IMR-90 (cell line): ENCODE data around the gene DGKG. TPM values are rescaled to one million over a fixed set of nuclear protein-coding genes. Genes with fewer than 3 reads are reported as not detected.

Experiments
- ATAC-seq: fragments of 200-7000 bp; cut with Tn5 transposase; 2 replicates; pipeline ENCODE4 v1.9.1; 2020; ENCODE audit warnings: low read depth, mild to moderate bottlenecking, moderate library complexity
- BruUV-seq: library from RNA; stranded (reverse); fragments of 400-500 nt; replicated peaks from 2 replicates; lab custom pipeline; 2021; lab: Mats Ljungman, UMichigan
- CTCF ChIA-PET: fragments of 300-600 bp; formaldehyde crosslinking; extraction: SDS; loops from one replicate; lab custom pipeline; 2021; ENCODE audit warnings: antibody characterized with exemption; lab: Yijun Ruan, JAX
- POLR2A ChIA-PET: fragments of 300-600 bp; sonication (Branson Sonifier 250); formaldehyde crosslinking; loops from one replicate; lab custom pipeline; 2022; ENCODE audit warnings: antibody characterized with exemption; ENCODE audit not compliant: unreplicated experiment; lab: Charles Lee
- DNase-seq: peaks from one replicate; pipeline ENCODE4 v3.0.0; 2013
- H2AFZ ChIP-seq: replicated peaks from 2 replicates; pipeline ENCODE3; 2013; ENCODE audit warnings: low read length, mild to moderate bottlenecking; ENCODE audit not compliant: poor library complexity
- H2AK5ac ChIP-seq: 2 replicates; pipeline ENCODE4 v1.6.1; 2013; ENCODE audit warnings: low read depth, low read length, inconsistent platforms
- H2AK9ac ChIP-seq: replicated peaks from 2 replicates; pipeline ENCODE3; 2013; ENCODE audit warnings: mild to moderate bottlenecking, low read depth, low read length, moderate library complexity; ENCODE audit not compliant: poor library complexity
- H2BK120ac ChIP-seq: 2 replicates; pipeline ENCODE4 v1.6.1; 2013; ENCODE audit warnings: low read depth, low read length, inconsistent platforms
- H2BK15ac ChIP-seq: 3 replicates; pipeline ENCODE4 v1.6.1; 2013; ENCODE audit warnings: low read depth, low read length, inconsistent platforms
- H2BK20ac ChIP-seq: 2 replicates; pipeline ENCODE4 v1.6.1; 2013; ENCODE audit warnings: low read depth, mild to moderate bottlenecking, inconsistent platforms, low read length, moderate library complexity
- H2BK5ac ChIP-seq: 2 replicates; pipeline ENCODE4 v1.6.1; 2013; ENCODE audit warnings: mild to moderate bottlenecking, low read depth, low read length, inconsistent platforms; ENCODE audit not compliant: poor library complexity, severe bottlenecking
- H3K14ac ChIP-seq: replicated peaks from 2 replicates; pipeline ENCODE4 v1.6.1; 2013; ENCODE audit warnings: low read depth, low read length, inconsistent platforms
- H3K18ac ChIP-seq: 2 replicates; pipeline ENCODE4 v1.6.1; 2013; ENCODE audit warnings: low read depth, low read length, control low read depth
- H3K23ac ChIP-seq: 2 replicates; pipeline ENCODE4 v1.6.1; 2013; ENCODE audit warnings: low read depth, low read length, inconsistent platforms
- H3K27ac ChIP-seq: 2 replicates; pipeline ENCODE4 v1.5.1; 2013; ENCODE audit warnings: mild to moderate bottlenecking, control low read depth, low read length; ENCODE audit not compliant: insufficient read depth
- H3K27me3 ChIP-seq: 2 replicates; pipeline ENCODE4 v1.6.1; 2013; ENCODE audit warnings: low read length; ENCODE audit not compliant: control insufficient read depth, insufficient read depth
- H3K36me3 ChIP-seq: 2 replicates; pipeline ENCODE4 v1.6.1; 2013; ENCODE audit warnings: low read length, mixed read lengths; ENCODE audit not compliant: control insufficient read depth, insufficient read depth
- H3K4ac ChIP-seq: 2 replicates; pipeline ENCODE4 v1.6.1; 2013; ENCODE audit warnings: low read depth, low read length, inconsistent platforms
- H3K4me1 ChIP-seq: 2 replicates; pipeline ENCODE4 v1.6.1; 2013; ENCODE audit warnings: low read length, mixed read lengths; ENCODE audit not compliant: control insufficient read depth, insufficient read depth
- H3K4me2 ChIP-seq: 2 replicates; pipeline ENCODE4 v1.6.1; 2013; ENCODE audit warnings: low read depth, mild to moderate bottlenecking, control low read depth, low read length, moderate library complexity
- H3K4me3 ChIP-seq: 2 replicates; pipeline ENCODE4 v1.5.1; 2013; ENCODE audit warnings: low read depth, mild to moderate bottlenecking, control low read depth, low read length, moderate library complexity; ENCODE audit not compliant: insufficient read depth
- H3K56ac ChIP-seq: 2 replicates; pipeline ENCODE4 v1.6.1; 2013; ENCODE audit warnings: low read length, inconsistent platforms; ENCODE audit not compliant: insufficient read depth; ENCODE audit errors: extremely low read depth
- H3K79me1 ChIP-seq, 2 experiments: 2 replicates each; pipeline ENCODE4 v1.6.1; 2013; ENCODE audit warnings: low read length in 2 of 2, inconsistent platforms in 1 of 2, low read depth in 1 of 2
- H3K9ac ChIP-seq: 2 replicates; pipeline ENCODE4 v1.6.1; 2013; ENCODE audit warnings: low read depth, low read length, control low read depth
- H3K9me1 ChIP-seq: 2 replicates; pipeline ENCODE4 v1.6.1; 2013; ENCODE audit warnings: low read length, inconsistent platforms; ENCODE audit not compliant: insufficient read depth
- H3K9me3 ChIP-seq: 2 replicates; pipeline ENCODE4 v1.6.1; 2013; ENCODE audit warnings: low read length; ENCODE audit not compliant: control insufficient read depth, insufficient read depth
- H4K20me1 ChIP-seq: 2 replicates; pipeline ENCODE4 v1.6.1; 2013; ENCODE audit warnings: low read length, inconsistent platforms; ENCODE audit not compliant: insufficient read depth
- H4K5ac ChIP-seq: 2 replicates; pipeline ENCODE4 v1.6.1; 2013; ENCODE audit warnings: mild to moderate bottlenecking, low read depth, low read length, control low read depth
- H4K8ac ChIP-seq, 2 experiments: 2 replicates each; pipeline ENCODE4 v1.6.1; 2013; ENCODE audit warnings: low read depth in 2 of 2, low read length in 2 of 2, control low read depth in 1 of 2, inconsistent platforms in 1 of 2
- H4K91ac ChIP-seq: 2 replicates; pipeline ENCODE4 v1.6.1; 2013; ENCODE audit warnings: low read depth, low read length, inconsistent platforms; ENCODE audit not compliant: insufficient read depth
- CHD1 ChIP-seq: IDR thresholded peaks from 2 replicates; pipeline ENCODE4 v1.6.1; 2012; ENCODE audit warnings: low read depth, low read length, improper control_type of control experiment
- MXI1 ChIP-seq: IDR thresholded peaks from 2 replicates; pipeline ENCODE4 v1.6.1; 2012; ENCODE audit warnings: low read depth, mild to moderate bottlenecking, low read length, moderate library complexity, borderline replicate concordance
- NFE2L2 ChIP-seq: fragments of 150-350 bp; IDR thresholded peaks from 2 replicates; pipeline ENCODE4 v1.6.1; 2016; ENCODE audit warnings: low read depth, mild to moderate bottlenecking, low read length
- POLR2A ChIP-seq: IDR thresholded peaks from 2 replicates; pipeline ENCODE4 v1.6.1; 2012; ENCODE audit warnings: mild to moderate bottlenecking, low read depth, low read length
- RAD21 ChIP-seq: IDR thresholded peaks from 2 replicates; pipeline ENCODE4 v1.6.1; 2012; ENCODE audit warnings: low read length, improper control_type of control experiment
- SMC3 ChIP-seq: fragments of 150-350 bp; IDR thresholded peaks from 2 replicates; pipeline ENCODE4 v1.6.1; 2016; ENCODE audit warnings: low read depth, mild to moderate bottlenecking, antibody characterized with exemption, low read length, moderate library complexity
- WGBS, 2 experiments: methylation state at CpG; one replicate each; pipeline versions ENCODE4 v1.1.5 to v1.1.7; 2013; ENCODE audit warnings: missing lambda C conversion rate in 2 of 2; ENCODE audit not compliant: insufficient read length in 1 of 2; ENCODE audit errors: extremely low coverage in 2 of 2; 5-methylcytosine and 5-hydroxymethylcytosine counted together
- dilution Hi-C: fragments of 300-500 bp; cut with HindIII; formaldehyde crosslinking; loops from one replicate; pipeline ENCODE4 v1.14.3; 2018; ENCODE audit warnings: low sequenced_read_pairs; ENCODE audit not compliant: unreplicated experiment
- in situ Hi-C: fragments of 300-500 bp; cut with MboI; formaldehyde crosslinking; loops from 3 replicates; pipeline ENCODE4 v1.14.3; 2019; ENCODE audit warnings: low sequenced_read_pairs, inconsistent platforms, mixed read lengths
- intact Hi-C: fragments of 100-400 bp; cut with micrococcal nuclease; formaldehyde crosslinking; loops from 2 replicates; pipeline ENCODE4 v1.10.0; 2022
- polyA plus RNA-seq, 3 experiments: library from polyadenylated mRNA; depleted of rRNA; stranded (reverse); fragments of >200 nt; gene quantifications; 2 replicates each; pipeline ENCODE4 v1.2.3, GENCODE V29; 2012; ENCODE audit warnings: low replicate concordance in 1 of 3
- total RNA-seq: library from RNA; depleted of rRNA; stranded (reverse); fragments of >200 nt; gene quantifications from 2 replicates; pipeline ENCODE4 v1.2.3, GENCODE V29; 2012
- TF ChIP-seq, protein P1 (sequence below): fragments of 150-350 bp; IDR thresholded peaks from 2 replicates; pipeline ENCODE4 v1.6.1; 2016; ENCODE audit warnings: low read depth, mild to moderate bottlenecking, low read length, moderate library complexity, borderline replicate concordance

Gene DGKG
- total and polyA plus RNA-seq, 2 of the 4 experiments (the other 2 are of a cell fraction) = 1.2 to 4.1 TPM

DNA sequence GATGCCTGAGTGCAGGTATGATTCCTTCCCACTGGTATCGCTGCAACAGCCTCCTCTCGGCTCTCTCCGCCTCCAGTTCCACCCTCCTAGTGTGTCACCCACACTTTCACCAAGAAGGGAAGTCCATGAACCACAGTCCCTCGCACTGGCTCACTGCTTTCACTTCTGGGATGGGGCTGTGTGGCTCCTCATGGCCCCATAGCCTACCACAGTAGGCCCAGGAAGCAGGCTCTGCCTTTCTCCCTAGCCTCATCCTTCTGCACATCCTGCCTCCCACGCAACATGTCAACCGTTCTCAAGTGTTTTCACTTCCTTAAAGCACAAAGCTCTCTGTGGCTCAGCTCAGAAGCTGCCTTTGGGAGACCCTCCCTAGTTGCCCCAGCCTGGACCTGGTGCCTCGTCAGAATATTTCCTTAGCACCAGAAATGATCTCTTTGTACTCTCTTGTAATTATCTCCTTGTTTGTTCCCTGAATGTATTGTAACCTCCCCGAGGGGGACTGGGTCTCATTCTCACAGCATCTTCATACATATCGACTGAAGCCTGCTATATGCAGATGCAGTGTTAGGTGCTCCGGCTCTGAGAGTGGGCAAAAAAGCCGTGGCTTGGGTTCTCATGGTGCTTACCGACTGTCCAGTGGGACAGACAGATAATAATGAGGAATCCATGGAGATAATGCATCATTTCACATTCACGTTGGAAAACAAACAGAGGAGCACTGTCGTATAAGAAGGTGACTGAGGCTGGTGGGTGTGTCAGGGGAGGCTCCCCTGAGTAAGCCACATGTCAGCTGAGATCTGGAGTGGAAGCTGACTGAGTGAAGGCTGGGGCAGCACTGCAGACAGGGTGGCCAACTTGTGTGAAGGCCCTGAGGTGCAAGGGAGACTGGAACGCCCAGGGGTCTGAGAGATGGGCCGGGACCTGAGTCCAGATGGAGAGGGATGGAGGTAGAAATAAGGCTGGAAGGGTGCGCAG, 107.1 kb downstream of the DGKG start:
- Histone ChIP-seq H3K56ac (no peak overlapping the region), H3K9me1 (no peaks in the 10 kb centered on the region), H2AK9ac (no peak overlapping the region), H4K91ac (no peak overlapping the region), H3K9ac (no peak overlapping the region), H3K27me3 (peaks cover 28% of the 10 kb centered on the region), H2AFZ (peak overlapping the region; percentile 2), H4K5ac (no peak overlapping the region), H2AK5ac (no peak overlapping the region), H4K20me1 (no peaks in the 10 kb centered on the region), H3K14ac (no peak overlapping the region), H3K4me3 (no peak overlapping the region), H3K9me3 (no peaks in the 10 kb centered on the region), H2BK15ac (no peak overlapping the region), H3K4me2 (no peak overlapping the region), H3K4me1 (no peaks in the 10 kb centered on the region), H3K23ac (no peak overlapping the region), H3K36me3 (no peaks in the 10 kb centered on the region), H3K4ac (no peak overlapping the region), H2BK120ac (no peak overlapping the region), H4K8ac (no peak overlapping the region), H3K27ac (no peak overlapping the region), H2BK20ac (no peak overlapping the region), H2BK5ac (no peak overlapping the region), H3K18ac (no peak overlapping the region), H3K79me1 (no peaks in the 10 kb centered on the region)
- dilution Hi-C loops = no loop called here
- no TSS peak for BruUV-seq
- 73% methylated on average over 10 of the region's 17 CpGs; no CpG with 5 or more reads in 1 of the 2 experiments for WGBS, 2 experiments
- no peak for DNase-seq
- in situ Hi-C loops = loop anchor here (25.0 kb wide), 1 partner anchor 593 kb away; no protein-coding TSS in a partner anchor
- ChIA-PET CTCF (interaction anchor here (0.6 to 1.0 kb wide), 2 partner anchors 9 to 355 kb away, joined by 4 read pairs; no protein-coding TSS in a partner anchor), POLR2A (no interaction called here)
- TF ChIP-seq MXI1 (no peak), NFE2L2 (no peak), SMC3 (no peak), POLR2A (no peak), CHD1 (no peak), RAD21 (no peak)
- TF ChIP-seq, protein P1, sequence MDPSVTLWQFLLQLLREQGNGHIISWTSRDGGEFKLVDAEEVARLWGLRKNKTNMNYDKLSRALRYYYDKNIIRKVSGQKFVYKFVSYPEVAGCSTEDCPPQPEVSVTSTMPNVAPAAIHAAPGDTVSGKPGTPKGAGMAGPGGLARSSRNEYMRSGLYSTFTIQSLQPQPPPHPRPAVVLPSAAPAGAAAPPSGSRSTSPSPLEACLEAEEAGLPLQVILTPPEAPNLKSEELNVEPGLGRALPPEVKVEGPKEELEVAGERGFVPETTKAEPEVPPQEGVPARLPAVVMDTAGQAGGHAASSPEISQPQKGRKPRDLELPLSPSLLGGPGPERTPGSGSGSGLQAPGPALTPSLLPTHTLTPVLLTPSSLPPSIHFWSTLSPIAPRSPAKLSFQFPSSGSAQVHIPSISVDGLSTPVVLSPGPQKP = no peak
- ATAC-seq = no peak
- intact Hi-C loops = loop anchor here (5.0 kb wide), 2 partner anchors 148 to 362 kb away; partner anchors contain the start of gene ETV5
